Thoracic aorta (tissue), 2 donors: ENCODE data around the gene CAMK2B. TPM values are rescaled to one million over a fixed set of nuclear protein-coding genes. Genes with fewer than 3 reads are reported as not detected.

Experiments used
- ATAC-seq: fragments of 150-250 bp; one replicate; pipeline ENCODE4 v1.8.0; 2017; ENCODE audit warnings: low read depth; ENCODE audit not compliant: insufficient number of reproducible peaks, low FRiP score
- DNase-seq: peaks from one replicate; pipeline ENCODE4 v3.0.0-alpha.2; 2020; ENCODE audit warnings: low spot score
- H3K27ac ChIP-seq, 2 donors: fragments of 200-600 bp; sonication (generic); 1 replicate in 1 of 2; 2 replicates in 1 of 2; pipeline ENCODE4 v1.5.1; 2016; ENCODE audit warnings: mild to moderate bottlenecking in 2 of 2, moderate library complexity in 2 of 2
- H3K27me3 ChIP-seq: fragments of 200-600 bp; sonication (generic); replicated peaks from 2 replicates; pipeline ENCODE4 v1.6.0; 2016; ENCODE audit warnings: mild to moderate bottlenecking; ENCODE audit not compliant: insufficient read depth
- H3K36me3 ChIP-seq: fragments of 200-600 bp; sonication (generic); one replicate; pipeline ENCODE4 v1.5.1; 2016
- H3K4me1 ChIP-seq, 2 donors: fragments of 200-600 bp; sonication (generic); 1 replicate in 1 of 2; 2 replicates in 1 of 2; pipeline versions ENCODE4 v1.5.1 to v1.6.0; 2016; ENCODE audit warnings: low read depth in 2 of 2, mild to moderate bottlenecking in 1 of 2; ENCODE audit not compliant: control insufficient read depth in 1 of 2
- H3K4me3 ChIP-seq: fragments of 200-600 bp; sonication (generic); 2 replicates; pipeline ENCODE4 v1.5.1; 2016; ENCODE audit warnings: mild to moderate bottlenecking
- H3K9me3 ChIP-seq: fragments of 200-600 bp; sonication (generic); 2 replicates; pipeline ENCODE4 v1.5.1; 2016
- total RNA-seq, 2 donors: library from RNA; depleted of rRNA; stranded (reverse); fragments of >200 nt; gene quantifications; one replicate each; pipeline versions ENCODE4 v1.1.0 to v1.2.3, GENCODE V29; 2016
- TF ChIP-seq, protein P1 (sequence below): fragments of 200-600 bp; sonication (generic); IDR thresholded peaks from one replicate; pipeline ENCODE4 v1.5.1; 2019; ENCODE audit warnings: antibody characterized with exemption

Gene CAMK2B
- total RNA-seq, 2 donors from 2014 or later: 1.5 to 2.8 TPM

DNA sequence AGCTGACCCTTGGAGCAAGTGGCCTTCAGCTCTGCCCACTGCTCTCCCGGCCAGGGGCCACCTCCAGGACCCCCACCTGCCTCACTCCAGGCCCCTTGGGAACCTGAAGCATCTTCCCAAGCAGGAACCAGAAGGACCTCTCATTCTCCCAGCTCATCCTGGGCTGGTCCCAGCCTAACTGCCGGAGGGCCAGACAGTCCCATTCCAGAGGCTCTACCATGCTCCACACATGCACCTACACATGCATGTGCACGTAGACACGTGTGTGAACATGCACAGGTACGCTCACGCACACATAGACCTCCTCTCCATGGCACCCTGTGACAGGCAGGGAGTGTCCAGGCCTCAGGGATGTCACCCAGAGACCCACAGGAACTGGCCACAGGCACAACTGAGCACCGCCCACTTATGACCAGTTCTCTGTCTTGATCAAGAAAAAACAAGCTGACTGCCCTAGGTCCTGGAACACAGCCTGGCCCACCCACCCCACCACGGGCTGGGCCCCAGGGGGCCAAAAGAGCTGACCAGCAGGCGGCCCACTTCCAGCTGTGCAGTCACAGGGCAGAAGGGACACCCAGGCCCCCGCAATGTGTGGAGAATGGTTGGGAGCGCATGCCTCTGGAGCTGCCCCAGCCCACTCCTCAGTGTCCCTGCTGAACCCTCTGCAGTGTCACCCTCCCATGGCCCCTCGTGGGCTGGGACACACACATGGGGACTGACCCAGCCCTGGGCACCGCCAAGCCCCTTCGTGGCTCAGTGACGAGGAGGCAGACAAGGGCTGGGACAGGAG lies 43.4 kb downstream of the CAMK2B start:
- no peak for ATAC-seq

GRCh38 chr7:44280993-44281721 lies 44.2 kb downstream of the CAMK2B start:
- no peaks in the 10 kb centered on the region for H3K4me1 ChIP-seq
- ATAC-seq: no peak
- DNase-seq: no peak
- H3K36me3 ChIP-seq: no peaks in the 10 kb centered on the region
- H3K27me3 ChIP-seq: no peaks in the 10 kb centered on the region
- no peak overlapping the region for H3K27ac ChIP-seq
- H3K9me3 ChIP-seq: no peaks in the 10 kb centered on the region
- H3K4me3 ChIP-seq: no peak overlapping the region
- TF ChIP-seq, protein P1, sequence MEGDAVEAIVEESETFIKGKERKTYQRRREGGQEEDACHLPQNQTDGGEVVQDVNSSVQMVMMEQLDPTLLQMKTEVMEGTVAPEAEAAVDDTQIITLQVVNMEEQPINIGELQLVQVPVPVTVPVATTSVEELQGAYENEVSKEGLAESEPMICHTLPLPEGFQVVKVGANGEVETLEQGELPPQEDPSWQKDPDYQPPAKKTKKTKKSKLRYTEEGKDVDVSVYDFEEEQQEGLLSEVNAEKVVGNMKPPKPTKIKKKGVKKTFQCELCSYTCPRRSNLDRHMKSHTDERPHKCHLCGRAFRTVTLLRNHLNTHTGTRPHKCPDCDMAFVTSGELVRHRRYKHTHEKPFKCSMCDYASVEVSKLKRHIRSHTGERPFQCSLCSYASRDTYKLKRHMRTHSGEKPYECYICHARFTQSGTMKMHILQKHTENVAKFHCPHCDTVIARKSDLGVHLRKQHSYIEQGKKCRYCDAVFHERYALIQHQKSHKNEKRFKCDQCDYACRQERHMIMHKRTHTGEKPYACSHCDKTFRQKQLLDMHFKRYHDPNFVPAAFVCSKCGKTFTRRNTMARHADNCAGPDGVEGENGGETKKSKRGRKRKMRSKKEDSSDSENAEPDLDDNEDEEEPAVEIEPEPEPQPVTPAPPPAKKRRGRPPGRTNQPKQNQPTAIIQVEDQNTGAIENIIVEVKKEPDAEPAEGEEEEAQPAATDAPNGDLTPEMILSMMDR: no peak

More for the DNA sequence above, 43.4 kb downstream of the CAMK2B start:
- no peak for DNase-seq
- no peaks in the 10 kb centered on the region for H3K9me3 ChIP-seq
- H3K27me3 ChIP-seq: no peaks in the 10 kb centered on the region
- H3K27ac ChIP-seq: no peak overlapping the region
- TF ChIP-seq, protein P1: no peak
- H3K4me3 ChIP-seq: no peak overlapping the region
- no peaks in the 10 kb centered on the region for H3K36me3 ChIP-seq
- H3K4me1 ChIP-seq: no peaks in the 10 kb centered on the region

- Histone ChIP-seq H3K9me3 (no peaks in the 10 kb centered on the region), H3K27ac (no peak overlapping the region), H3K4me1 (no peaks in the 10 kb centered on the region), H3K27me3 (no peaks in the 10 kb centered on the region), H3K4me3 (no peak overlapping the region), H3K36me3 (no peaks in the 10 kb centered on the region)
- TF ChIP-seq, protein P1: no peak
- ATAC-seq (no peak), DNase-seq (no peak)
Observed at GRCh38 chr7:44280636-44280992, 44.8 kb downstream of the CAMK2B start.

- H3K27me3 ChIP-seq: no peaks in the 10 kb centered on the region
- no peaks in the 10 kb centered on the region for H3K9me3 ChIP-seq
- H3K27ac ChIP-seq: no peak overlapping the region
- H3K4me1 ChIP-seq: no peaks in the 10 kb centered on the region
- no peaks in the 10 kb centered on the region for H3K36me3 ChIP-seq
- ATAC-seq: no peak
- no peak for DNase-seq
- H3K4me3 ChIP-seq: no peak overlapping the region
- TF ChIP-seq, protein P1: no peak
Observed at GRCh38 chr7:44279731-44280505, 45.5 kb downstream of the CAMK2B start.

DNA sequence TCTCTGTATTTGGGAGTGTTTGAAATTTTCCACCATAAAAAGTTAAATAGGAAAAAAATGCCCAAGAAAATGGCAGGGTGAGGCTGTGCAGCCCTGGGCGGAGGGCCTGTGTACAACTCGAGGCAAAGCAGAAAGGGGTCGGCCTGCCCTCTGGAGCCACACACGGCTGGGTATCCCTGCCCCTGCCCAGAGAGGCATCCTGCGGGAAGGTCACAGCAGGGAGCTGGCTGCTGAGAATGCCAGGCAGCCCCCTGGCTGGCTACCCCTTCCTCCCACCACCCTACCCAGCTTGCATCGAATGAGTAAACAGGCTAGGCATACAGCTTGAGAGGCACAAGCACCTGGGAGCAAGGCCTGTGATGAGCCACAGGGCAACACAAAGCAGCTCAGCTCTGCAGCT lies 46.1 kb downstream of the CAMK2B start:
- no peaks in the 10 kb centered on the region for H3K9me3 ChIP-seq
- no peaks in the 10 kb centered on the region for H3K4me1 ChIP-seq
- H3K27ac ChIP-seq: no peak overlapping the region
- H3K4me3 ChIP-seq: no peak overlapping the region
- H3K27me3 ChIP-seq: no peaks in the 10 kb centered on the region
- TF ChIP-seq, protein P1: no peak
- DNase-seq (no peak), ATAC-seq (no peak)
- no peaks in the 10 kb centered on the region for H3K36me3 ChIP-seq
